Osteoblast (primary cell): ENCODE data around the gene MROH8. TPM values are rescaled to one million over a fixed set of nuclear protein-coding genes. Genes with fewer than 3 reads are reported as not detected.
A peak's percentile ranks its signal among the peaks of the same experiment; 100 is the strongest.
"Not testable (repeated sequence)": the region's sequence is repeated elsewhere in the genome, so short reads cannot be mapped to it uniquely, and the experiment has no call there.

Source experiments
- DNase-seq: peaks from one replicate; pipeline ENCODE4 v3.0.0; 2011; ENCODE audit warnings: low spot score, mixed read lengths; ENCODE audit not compliant: insufficient read length; ENCODE audit errors: missing footprints
- H2AFZ ChIP-seq: 2 replicates; pipeline ENCODE4 v1.6.0; 2011; ENCODE audit warnings: mild to moderate bottlenecking, low read length
- H3K27ac ChIP-seq: 2 replicates; pipeline ENCODE4 v1.5.1; 2011; ENCODE audit warnings: mild to moderate bottlenecking, low read depth, low read length, moderate library complexity
- H3K27me3 ChIP-seq: 2 replicates; pipeline ENCODE4 v1.6.0; 2012; ENCODE audit warnings: mild to moderate bottlenecking, control low read depth, inconsistent platforms, low read length, moderate library complexity; ENCODE audit not compliant: insufficient read depth
- H3K36me3 ChIP-seq: 2 replicates; pipeline ENCODE4 v1.5.1; 2011; ENCODE audit warnings: mild to moderate bottlenecking, low read length, control low read depth, moderate library complexity; ENCODE audit not compliant: insufficient read depth
- H3K4me1 ChIP-seq: 2 replicates; pipeline ENCODE4 v1.5.1; 2011; ENCODE audit warnings: mild to moderate bottlenecking, low read length, control low read depth, moderate library complexity; ENCODE audit not compliant: insufficient read depth
- H3K4me2 ChIP-seq: 2 replicates; pipeline ENCODE4 v1.6.0; 2011; ENCODE audit warnings: mild to moderate bottlenecking, low read length; ENCODE audit not compliant: insufficient read depth
- H3K4me3 ChIP-seq: fragments of 200-600 bp; sonication (generic); 3 replicates; pipeline ENCODE4 v1.5.1; 2012; ENCODE audit warnings: mild to moderate bottlenecking, low read length, inconsistent platforms; ENCODE audit not compliant: insufficient read depth
- H3K79me2 ChIP-seq: 2 replicates; pipeline ENCODE4 v1.6.0; 2012; ENCODE audit warnings: mild to moderate bottlenecking, low read length, control low read depth, inconsistent platforms; ENCODE audit not compliant: insufficient read depth
- H3K9me3 ChIP-seq: 2 replicates; pipeline ENCODE4 v1.5.1; 2011; ENCODE audit warnings: low read depth, low read length, control low read depth
- H4K20me1 ChIP-seq: 2 replicates; pipeline ENCODE4 v1.6.0; 2012; ENCODE audit warnings: mild to moderate bottlenecking, low read length, control low read depth; ENCODE audit not compliant: insufficient read depth
- total RNA-seq: library from RNA; depleted of rRNA; stranded (reverse); fragments of >200 nt; gene quantifications from 2 replicates; pipeline ENCODE4 v1.2.3, GENCODE V29; 2012
- TF ChIP-seq, protein P1 (sequence below): IDR thresholded peaks from 2 replicates; pipeline ENCODE4 v1.5.1; 2011; ENCODE audit warnings: mild to moderate bottlenecking, low read depth, low read length, moderate library complexity; ENCODE audit errors: extremely low read depth

The MROH8 gene
- total RNA-seq, 1 donor: 1.1 TPM

DNA sequence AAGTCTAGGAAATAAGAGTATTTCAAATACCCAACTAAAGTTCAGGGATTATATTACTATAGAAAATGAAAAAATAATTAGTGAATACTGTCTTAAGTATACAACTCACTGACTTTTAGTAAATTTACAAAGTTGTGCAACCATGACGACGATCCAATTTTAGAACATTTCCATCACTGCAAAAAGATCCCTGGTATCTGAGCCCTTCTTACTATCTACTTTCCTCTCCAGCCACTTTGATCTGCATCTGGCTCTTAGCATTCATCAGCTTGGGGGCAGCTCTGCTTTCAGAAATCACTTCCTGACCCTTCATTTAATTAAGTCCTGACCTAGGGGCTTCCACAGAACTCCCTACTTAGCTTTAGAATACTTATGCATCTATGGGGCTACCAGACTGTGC is 45.4 kb downstream of the MROH8 start:
- Histone ChIP-seq H3K4me1 (no peaks in the 10 kb centered on the region), H2AFZ (no peak overlapping the region), H3K27ac (no peak overlapping the region), H4K20me1 (no peaks in the 10 kb centered on the region), H3K4me2 (no peak overlapping the region), H3K27me3 (peaks cover 18% of the 10 kb centered on the region), H3K36me3 (no peaks in the 10 kb centered on the region), H3K4me3 (no peak overlapping the region), H3K9me3 (no peaks in the 10 kb centered on the region), H3K79me2 (no peaks in the 10 kb centered on the region)
- TF ChIP-seq, protein P1, sequence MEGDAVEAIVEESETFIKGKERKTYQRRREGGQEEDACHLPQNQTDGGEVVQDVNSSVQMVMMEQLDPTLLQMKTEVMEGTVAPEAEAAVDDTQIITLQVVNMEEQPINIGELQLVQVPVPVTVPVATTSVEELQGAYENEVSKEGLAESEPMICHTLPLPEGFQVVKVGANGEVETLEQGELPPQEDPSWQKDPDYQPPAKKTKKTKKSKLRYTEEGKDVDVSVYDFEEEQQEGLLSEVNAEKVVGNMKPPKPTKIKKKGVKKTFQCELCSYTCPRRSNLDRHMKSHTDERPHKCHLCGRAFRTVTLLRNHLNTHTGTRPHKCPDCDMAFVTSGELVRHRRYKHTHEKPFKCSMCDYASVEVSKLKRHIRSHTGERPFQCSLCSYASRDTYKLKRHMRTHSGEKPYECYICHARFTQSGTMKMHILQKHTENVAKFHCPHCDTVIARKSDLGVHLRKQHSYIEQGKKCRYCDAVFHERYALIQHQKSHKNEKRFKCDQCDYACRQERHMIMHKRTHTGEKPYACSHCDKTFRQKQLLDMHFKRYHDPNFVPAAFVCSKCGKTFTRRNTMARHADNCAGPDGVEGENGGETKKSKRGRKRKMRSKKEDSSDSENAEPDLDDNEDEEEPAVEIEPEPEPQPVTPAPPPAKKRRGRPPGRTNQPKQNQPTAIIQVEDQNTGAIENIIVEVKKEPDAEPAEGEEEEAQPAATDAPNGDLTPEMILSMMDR: no peak
- DNase-seq: no peak

- DNase-seq: peak; percentile 57
- no peaks in the 10 kb centered on the region for H3K9me3 ChIP-seq
- no peaks in the 10 kb centered on the region for H3K79me2 ChIP-seq
- no peaks in the 10 kb centered on the region for H3K36me3 ChIP-seq
- H2AFZ ChIP-seq: no peak overlapping the region
- no peaks in the 10 kb centered on the region for H3K4me1 ChIP-seq
- H4K20me1 ChIP-seq: no peaks in the 10 kb centered on the region
- H3K27ac ChIP-seq: no peak overlapping the region
- H3K27me3 ChIP-seq: peaks cover 16% of the 10 kb centered on the region
- no peak overlapping the region for H3K4me2 ChIP-seq
- H3K4me3 ChIP-seq: no peak overlapping the region
- TF ChIP-seq, protein P1: no peak
Measured at GRCh38 chr20:37131486-37131885, 47.9 kb downstream of the MROH8 start.

DNA sequence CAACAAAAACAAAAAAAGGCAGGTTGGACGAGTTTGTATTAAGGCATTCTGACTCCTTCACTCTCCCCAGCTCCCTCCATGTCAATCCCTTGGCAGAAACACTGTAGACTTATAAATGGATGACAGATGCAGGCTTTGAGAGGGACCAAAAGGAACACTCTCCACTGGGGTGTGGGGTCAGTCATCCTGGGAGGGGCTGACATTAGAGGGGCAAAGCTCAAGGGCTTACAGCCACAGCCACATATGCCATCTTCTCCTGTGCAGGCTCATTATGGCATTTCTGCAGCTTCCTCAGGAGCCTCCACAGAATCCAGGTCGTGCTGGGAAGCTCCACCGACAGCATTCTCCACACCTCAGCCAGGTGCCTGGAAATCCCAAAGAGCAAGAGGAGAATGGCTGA is 50.5 kb downstream of the MROH8 start:
- no peaks in the 10 kb centered on the region for H3K79me2 ChIP-seq
- no peaks in the 10 kb centered on the region for H3K36me3 ChIP-seq
- H2AFZ ChIP-seq: no peak overlapping the region
- H3K4me2 ChIP-seq: no peak overlapping the region
- no peaks in the 10 kb centered on the region for H3K9me3 ChIP-seq
- no peak for DNase-seq
- H3K27ac ChIP-seq: no peak overlapping the region
- peaks cover 16% of the 10 kb centered on the region for H3K27me3 ChIP-seq
- H3K4me3 ChIP-seq: no peak overlapping the region
- H3K4me1 ChIP-seq: no peaks in the 10 kb centered on the region
- no peaks in the 10 kb centered on the region for H4K20me1 ChIP-seq
- TF ChIP-seq, protein P1: no peak

DNA sequence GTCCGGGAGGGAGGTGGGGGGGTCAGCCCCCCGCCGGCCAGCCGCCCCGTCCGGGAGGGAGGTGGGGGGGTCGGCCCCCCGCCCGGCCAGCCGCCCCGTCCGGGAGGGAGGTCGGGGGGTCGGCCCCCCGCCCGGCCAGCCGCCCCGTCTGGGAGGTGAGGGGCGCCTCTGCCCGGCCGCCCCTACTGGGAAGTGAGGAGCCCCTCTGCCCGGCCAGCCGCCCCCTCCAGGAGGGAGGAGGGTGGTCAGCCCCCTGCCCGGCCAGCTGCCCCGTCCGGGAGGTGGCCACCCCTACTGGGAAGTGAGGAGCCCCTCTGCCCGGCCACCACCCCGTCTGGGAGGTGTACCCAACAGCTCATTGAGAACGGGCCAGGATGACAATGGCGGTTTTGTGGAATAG is 53.1 kb downstream of the MROH8 start:
- not testable (repeated sequence) for DNase-seq, H3K4me3 ChIP-seq, H3K36me3 ChIP-seq, H3K27me3 ChIP-seq, H3K27ac ChIP-seq, H3K4me1 ChIP-seq, H2AFZ ChIP-seq, H3K4me2 ChIP-seq, H4K20me1 ChIP-seq, H3K79me2 ChIP-seq, H3K9me3 ChIP-seq
